Stimulated activated CD8-positive, alpha-beta memory T cell treated with anti-CD3 and anti-CD28 coated beads, Interleukin-7, amount 100 ng/mL, for 1 hour (primary cell): Measurements from ENCODE around the gene ENOX1.

Source experiments
- DNase-seq, 2 donors: peaks; one replicate each; pipeline ENCODE4 v3.0.0-alpha.2; 2020; ENCODE audit warnings: low read depth in 2 of 2

The ENOX1 gene

DNA sequence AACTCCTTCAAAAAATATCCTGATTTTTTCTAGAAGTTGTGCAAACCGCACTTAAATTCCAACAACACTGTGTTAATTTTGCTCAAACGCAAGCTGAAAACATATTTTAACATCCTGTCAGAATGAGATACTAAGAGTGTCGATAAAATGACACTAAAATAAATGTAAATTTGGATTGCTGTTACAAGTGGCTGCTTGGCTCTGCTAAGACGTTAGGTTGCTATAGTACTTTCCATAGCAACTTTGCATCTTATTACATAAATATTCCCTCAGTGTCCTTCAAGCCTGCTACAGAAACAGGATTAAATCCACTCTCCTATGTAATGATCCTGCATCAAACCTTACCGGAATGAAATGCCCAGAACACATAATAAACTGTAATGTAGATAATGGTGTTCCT, 471.2 kb downstream of the ENOX1 start:
- no peak for DNase-seq

DNA sequence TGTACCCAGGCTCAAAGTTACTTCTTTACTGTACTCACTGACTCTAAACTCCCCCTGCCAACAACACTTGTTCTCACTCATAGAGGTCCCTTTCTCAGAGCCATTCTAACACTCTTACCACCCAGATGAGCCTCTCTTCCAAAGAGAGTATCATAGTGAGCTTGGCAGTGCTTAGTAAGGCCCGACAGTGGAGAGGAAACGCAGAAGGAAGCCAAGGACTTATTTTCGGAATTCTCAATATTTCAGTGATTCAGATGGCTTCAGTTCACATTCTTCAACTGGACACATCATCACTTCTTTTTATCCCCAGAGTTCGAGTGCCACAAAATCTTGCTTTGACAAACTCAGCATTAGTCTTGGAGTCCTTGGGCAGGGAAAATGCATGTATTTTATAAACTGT, 477.5 kb downstream of the ENOX1 start:
- DNase-seq = no peak

DNA sequence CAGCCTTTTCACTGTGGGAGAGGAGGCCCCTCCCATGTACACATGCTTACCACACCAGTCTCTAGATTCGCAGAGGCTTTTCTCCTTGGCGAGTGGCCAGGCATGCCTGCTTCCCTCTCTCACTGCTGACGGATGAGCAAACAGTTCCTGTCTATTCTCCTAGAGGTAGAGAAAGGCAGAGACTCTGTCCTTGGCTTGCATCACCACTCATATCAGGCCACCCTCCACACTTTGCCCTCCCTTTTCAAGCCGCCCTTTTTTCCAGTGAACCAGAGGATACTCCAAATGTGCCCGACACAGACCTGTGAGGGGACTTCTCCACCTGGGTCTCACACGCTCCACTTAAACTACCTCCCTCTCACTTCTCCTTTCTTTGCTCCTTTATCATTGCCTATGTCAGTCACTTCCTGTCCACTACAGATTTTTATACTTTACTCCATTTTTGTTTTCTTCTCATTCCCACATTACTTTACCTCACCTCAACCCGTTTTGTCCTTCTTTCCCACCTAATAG, 478.8 kb downstream of the ENOX1 start:
- no peak for DNase-seq

DNA sequence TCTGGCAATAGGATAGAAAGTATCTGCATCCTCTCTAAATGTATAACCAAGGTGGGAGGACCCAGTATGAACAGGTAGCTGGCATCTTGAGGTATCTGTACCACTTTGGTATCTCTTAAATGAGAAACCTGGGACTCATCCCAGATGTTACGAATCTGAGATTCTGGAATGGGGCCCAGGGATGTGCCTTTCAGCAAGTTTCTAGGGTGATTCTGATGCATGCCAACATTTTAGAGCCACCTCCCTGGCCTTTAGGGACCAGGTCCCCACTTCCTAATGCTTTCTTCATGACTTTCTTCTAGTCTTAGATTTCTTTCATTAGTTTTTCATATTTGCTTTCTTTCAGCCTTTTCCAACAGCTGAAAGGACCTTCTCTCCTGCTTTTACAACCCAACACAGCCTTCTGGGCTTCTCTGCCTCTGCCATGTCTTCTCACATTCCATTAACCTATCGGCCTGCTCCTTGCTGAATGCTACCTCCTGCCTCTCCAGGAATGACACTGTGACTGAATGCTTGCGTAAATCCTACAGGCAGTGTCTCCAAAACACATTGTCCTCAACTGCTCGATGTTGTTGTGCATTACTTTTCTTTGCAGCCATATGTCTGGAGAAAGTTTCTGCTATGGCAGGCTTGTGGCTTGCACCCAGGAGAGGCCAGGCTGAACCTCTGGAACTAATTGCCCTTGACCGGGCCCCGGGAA, 479.4 kb downstream of the ENOX1 start:
- DNase-seq = no peak

DNA sequence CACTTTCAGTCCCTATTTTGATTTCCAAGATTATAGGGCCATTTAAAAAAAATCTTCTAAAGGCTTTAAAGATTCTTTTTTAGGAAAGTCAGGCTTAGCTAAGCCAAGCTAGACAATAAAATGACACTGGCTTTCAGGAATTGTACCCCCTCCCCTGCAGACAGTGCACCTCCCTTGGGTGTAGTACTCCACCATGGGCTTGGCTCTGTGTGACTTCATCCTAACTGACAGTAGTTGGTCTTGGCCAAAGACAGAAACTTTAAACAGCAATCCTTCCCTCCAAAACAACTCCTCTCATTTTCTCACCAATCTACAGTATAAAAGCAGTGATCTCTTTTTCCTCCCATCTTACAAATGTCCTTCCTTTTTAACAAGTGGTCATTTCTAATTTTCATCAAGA, 480.4 kb downstream of the ENOX1 start:
- DNase-seq = no peak

DNA sequence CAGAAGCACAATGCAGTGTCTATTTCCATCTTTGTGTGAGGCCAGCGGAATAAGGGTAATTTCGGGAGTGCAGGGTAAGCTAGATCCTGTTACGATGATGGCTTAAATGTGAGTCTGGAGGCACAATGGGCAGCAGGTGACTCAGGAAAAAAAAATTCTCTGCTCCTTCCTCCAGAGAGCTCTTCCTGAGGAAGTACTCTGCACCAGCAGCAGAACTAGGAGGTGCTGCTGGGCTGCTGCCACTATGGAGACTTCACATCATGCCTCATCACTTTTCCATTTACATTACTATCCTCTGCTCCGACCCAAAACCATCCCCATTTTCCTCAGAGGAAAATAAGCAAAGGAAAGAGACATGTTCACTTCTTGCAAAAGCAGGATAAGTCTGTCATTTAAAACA, 481.4 kb downstream of the ENOX1 start:
- no peak for DNase-seq

DNA sequence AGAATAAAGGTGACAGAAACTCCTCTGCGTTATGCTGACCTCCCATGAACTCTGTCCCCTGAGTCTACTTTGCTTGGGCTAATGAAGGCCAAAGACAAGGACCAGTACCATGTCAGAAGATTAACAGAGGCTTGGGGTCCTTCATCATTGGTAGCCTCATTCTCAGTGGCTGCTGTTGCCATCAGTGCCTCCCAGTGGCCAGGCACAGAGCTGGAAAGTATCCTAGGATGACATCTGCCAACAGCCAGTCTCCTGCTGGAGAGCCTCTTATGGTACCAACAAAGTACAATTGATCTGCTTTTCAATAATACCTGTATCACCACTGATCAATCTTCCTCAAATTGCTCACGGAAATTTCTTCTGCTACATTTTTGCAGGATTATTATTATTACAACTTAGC, 481.8 kb downstream of the ENOX1 start:
- DNase-seq = no peak

DNA sequence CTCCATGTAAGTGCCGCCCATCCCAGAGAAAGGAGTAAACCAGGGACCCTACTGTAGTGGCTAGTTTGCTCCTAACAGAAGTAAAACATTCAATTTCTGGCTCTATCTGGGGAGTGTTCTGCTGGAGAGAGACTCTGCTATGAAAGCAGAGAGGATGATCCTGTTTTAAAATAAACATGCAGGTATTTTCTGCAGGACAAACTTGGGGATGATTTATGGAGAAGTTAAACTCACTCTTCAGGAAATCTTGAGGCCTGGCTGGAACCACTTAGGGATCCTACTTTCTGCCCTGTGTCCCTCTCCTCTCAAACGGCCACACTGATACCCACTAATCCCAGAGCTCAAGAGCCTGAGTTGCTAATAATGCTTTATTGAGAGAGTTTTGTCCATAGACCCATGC, 482.3 kb downstream of the ENOX1 start:
- DNase-seq = no peak

DNA sequence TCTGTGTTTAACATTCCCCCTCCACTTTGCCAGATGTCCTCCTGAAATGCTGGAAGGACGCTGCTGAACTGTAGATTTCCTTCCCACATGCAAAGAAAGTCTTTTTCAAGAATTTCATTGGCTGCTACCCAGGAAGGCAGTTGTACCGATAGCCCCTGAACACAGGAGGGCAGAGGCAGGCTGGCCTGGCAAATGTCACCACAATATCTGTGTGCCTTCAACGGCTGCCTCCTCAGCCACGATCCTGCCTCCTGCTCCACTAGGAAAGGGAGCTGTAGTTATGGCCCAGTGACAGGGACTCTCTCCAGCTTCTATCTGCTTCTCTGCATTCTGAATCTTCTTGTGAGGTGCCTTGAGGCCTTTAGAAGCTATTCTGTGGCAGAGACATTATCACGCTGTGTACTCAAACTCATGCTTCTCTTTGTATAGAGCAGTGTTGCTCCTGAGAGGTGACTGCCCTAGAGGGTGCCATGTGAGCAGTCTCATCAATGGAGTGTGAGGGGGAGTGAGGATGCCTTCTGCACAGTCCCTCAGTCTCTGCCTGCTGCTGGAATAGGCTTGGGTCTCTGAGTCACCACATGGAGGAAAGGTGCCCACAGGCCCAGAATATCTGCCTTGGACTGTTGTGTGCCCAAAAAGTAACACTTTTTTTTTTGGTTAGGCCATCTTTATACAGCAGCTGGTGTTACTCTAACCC, 483.6 kb downstream of the ENOX1 start:
- no peak for DNase-seq

DNA sequence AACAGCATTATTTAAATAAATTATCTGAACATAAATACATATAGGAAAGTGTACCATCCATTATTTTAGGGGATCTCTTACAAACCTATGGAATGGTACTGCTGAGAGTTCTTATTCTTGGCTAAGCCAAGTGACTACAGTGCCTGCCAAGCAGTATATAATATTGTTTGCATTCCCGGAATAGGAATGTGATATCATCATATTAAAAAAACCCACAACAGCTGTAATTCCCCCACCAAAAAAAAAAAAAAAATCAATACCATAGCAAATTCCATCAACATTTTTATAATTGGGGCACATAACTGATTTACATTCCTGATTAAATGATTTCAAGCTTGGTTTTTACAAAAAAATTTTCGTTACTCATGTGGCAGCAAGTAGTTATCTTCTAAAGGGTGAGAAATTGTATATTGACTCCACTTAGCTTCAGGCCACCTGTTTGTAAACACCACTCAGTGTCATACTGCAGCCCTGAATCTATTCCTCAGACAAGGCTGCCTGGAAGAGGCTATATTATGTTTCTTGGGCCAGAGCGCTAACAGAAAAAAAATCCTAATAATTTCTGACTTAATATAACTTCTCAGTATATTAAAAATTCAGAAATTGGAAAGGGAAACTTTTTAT, 485.3 kb downstream of the ENOX1 start:
- DNase-seq = no peak

DNA sequence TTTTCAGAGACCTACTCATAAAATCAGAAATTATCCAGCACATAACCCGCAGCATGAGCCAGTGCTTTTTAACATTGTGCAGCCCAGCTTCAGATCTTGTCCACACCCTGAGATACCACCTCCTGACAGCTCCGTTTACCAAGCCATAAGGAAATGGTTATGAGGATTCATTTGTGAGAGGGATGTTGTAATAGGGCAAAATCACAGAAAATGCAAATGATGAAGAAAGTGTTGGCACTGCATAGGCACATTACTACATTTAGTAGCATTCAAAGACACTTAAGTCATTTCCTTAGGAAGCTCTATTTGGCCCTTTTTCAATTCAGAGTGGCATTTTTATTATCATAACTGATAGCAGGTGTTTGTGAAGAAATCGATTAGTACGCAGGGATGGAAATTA, 485.9 kb downstream of the ENOX1 start:
- no peak for DNase-seq

DNA sequence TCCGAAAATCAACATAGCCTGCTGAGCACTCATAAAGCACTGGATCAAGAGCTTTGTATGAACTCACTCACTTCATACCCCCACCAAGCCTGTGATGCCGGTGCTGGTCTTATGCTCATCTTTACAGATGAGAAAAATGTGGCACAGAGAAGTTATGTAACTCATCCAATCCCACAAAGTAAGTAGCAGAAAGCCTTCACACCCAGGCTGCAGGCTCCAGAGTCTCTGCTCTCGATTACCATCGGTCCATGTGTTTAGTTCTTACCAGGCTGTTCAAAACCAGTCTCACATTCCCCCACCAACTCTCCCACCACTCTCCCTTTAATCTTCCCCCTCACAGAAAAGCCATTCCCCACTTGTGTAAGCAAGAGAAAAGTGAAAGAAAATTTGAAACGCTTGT, 487.4 kb downstream of the ENOX1 start:
- DNase-seq = no peak

DNA sequence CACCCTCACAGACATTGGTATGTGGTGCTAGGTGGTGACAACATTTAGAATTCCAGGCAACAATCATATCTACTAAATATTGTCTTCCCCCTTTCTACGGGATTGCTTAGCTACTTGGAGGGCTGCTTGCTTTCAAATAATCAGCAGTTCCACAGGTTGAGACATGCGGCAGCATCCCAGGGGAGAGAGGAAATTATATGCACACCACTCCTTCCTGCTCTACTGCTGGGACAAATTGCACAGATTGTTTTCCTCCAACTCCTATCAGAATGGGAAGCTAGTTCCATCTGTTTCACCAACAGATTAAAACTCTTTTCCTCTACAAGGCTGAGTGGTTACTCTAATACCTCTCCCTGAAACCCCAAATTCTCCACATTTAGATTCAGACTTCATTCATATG, 488.0 kb downstream of the ENOX1 start:
- no peak for DNase-seq

DNA sequence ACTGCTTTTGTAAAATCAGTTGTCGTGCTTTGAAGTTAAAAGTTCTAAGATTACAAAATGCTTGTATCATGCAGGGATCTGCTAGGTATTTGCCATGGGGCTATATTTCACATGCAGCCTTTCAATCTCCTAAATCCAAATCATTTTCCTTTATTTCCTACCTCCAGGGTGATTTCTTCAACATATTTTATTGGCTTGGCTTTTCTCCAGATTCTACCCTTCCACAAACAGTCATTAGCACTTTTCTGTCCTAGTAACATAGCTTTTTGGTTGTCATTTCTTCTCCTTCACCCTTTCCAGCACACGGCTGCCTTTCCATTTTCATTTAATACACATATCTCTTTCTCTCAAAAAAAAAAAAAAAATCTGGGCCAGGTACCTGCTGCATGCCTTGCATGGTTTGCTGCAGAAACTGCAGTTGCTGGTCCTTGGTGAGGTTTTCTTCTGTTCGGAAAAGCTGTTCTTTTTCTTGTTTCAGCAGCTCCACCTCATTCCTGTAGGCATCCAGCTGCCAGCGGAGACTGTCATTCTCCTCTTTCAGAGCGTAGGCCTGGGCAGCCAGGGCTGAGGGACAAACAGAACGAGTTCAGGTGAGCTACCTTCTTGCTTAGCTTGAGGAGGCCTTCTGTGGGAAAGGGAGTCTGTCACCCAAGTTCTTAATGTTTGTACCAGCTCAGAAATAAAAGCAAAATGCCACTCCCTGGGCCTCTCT, 488.6 kb downstream of the ENOX1 start:
- DNase-seq = no peak

DNA sequence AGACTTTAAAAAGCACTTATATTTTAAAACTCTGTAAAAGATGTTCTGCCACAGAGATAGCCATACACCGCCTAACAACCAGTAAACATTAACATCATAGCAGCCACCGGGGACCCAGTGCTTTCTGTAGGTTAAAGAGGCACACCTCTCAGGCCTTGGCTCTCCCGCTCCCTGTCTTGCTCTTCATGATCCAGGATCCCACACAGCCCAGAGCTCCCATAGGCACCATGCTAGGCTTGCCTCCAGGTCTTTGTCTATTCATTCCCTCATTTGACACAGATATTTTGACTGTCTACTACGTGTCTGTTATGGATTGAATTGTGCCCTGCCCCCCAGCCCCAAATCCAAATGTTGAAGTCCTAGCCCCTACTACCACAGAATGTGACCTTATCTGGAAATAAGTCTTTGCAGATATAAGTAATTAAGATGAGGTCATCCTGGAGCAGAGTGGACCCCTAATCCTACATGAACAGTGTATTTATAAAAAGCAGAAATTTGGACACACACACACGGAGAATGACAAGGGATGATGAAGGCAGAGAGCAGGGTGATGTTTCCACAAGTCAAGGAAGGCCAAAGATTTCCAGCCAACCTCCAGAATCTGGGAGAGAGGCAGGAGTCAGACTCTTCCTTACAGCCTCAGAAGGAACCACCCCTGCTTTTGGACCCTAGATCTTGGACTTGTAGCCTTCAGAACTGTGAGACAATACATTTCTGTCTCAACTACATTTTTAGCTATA, 490.8 kb downstream of the ENOX1 start:
- DNase-seq = no peak

DNA sequence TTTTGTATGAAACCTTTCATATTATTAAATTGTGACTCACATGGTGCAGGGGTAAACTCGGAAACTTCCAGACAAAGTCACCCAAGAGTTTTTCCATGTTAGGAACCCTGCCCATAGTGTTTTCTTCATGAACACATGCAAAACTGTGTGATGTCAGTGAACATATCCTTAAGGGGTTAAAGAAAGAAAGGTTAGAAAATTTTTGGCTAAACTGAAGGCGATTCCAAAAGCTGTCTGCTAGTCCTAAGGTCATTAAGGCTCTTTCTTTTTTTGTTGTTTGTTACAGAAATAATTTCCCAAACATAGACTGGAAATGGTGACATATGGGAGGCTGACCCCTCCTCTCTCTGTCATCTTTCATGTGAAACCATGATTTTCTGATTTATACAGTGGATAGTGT, 491.5 kb downstream of the ENOX1 start:
- no peak for DNase-seq

DNA sequence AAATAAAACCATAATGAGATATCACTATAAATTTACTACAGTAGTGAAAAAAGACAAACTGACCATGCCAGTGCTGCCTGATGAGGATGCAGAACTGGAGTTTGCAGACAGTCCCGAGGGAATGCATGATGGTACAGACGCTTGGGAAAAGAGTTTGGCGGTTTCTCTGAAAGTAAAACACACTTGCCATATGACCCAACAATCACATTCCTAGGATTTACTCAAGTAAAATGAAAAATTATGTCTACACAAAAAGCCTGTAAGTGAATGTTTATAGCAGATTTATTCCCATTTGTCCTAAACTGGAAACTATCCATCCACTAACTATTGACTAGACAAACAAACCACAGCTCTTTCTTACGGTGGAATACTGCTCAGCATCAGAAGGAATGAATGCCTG, 492.4 kb downstream of the ENOX1 start:
- no peak for DNase-seq

DNA sequence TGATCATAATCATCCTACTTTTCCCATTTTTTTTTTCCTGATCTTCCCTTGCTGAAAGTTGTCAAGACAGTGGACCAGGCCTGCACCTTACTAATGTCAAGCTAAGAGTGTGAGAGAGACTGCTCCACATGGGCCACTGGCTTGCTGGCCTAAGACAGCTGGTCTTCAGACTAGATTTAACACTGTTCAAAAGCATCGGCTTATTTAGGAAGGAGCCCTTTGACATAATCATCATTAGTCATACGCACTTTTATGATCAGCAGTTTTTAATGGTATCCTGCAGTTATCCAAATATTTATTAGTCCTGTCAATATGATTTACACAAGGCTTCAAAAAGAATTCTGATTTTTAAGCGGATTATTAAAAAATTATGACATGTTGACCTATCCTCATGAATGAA, 492.8 kb downstream of the ENOX1 start:
- no peak for DNase-seq

DNA sequence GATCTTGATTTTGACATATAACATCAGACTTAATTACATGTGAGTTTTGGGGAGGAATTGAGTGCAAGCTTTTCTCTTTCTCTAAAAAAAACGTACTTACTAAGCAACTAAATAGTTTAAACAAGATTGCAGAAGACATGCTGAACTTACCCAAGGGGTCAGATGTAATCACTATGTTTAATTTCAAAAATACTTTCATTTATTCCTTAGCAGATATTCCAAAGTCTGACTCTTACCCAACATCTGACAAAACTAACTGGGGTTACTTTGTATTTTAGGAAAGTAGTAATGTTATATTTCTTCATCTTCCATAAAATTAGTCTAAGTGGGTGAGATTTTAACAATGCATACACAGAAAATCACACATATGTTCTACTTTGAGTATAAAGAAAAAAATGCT, 493.2 kb downstream of the ENOX1 start:
- no peak for DNase-seq

DNA sequence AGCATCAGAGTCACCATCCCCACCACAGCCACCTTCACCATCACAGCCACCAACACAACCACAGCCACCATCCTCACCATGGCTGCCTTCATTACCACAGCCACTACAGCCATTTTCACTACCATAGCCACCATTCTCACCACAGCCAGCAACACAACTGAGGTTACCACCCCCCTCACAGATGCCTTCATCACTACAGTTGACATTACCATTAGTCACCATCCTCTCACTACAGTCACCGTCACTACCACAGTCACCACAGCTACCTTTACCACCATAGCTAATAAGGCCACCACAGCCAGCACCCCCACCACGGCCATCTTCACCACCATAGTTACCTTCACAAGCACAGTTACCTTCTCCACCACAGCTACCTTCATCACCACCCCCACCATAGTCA, 493.8 kb downstream of the ENOX1 start:
- DNase-seq = no peak

DNA sequence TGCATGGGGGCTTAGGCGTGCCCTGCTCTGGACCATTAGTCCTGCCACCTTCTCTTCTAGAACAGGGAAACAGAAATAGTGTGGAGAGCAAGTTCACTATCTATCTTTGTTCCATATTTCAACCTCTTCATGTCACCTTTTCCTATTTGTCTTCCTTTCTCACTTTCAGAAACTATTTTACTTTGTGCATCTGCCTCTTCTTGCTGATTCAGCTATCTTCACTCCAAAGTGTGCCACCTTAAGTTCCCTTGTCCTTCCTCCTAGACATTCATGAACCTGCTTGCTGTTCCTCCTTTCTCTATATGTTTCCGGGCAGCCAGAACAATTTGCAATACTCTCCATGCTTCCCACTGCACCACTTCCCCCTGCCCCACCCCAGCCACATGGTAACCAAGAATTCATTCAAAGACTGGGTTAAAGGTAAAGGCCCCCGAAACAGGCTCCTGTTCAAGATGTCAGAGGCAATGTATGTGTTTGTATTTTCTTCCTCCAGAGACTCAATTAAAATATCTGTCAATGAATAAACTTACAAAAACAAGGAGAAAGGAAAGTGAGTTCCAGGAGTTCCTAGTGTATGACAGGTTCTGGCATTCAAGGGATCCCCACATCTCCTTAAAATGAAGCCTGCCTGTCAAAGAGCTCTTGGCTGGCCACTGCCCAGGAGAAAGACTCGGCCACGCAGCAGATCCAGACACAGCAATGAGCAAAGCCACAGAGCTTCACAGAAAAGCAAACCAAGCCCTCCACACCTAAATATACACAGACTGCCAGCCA, 495.3 kb downstream of the ENOX1 start:
- DNase-seq = no peak
